ES-I3 (cell line): ENCODE results near the gene TAF1B.
A peak's percentile ranks its signal among the peaks of the same experiment; 100 is the strongest.
"Not testable (repeated sequence)": the region's sequence is repeated elsewhere in the genome, so short reads cannot be mapped to it uniquely, and the experiment has no call there.

Experiments used
- H3K36me3 ChIP-seq: 2 replicates; pipeline ENCODE4 v1.6.1; 2013; ENCODE audit warnings: mild to moderate bottlenecking, low read length, control low read depth, moderate library complexity; ENCODE audit not compliant: insufficient read depth
- H3K4me1 ChIP-seq: 2 replicates; pipeline ENCODE4 v1.6.1; 2013; ENCODE audit warnings: mild to moderate bottlenecking, control low read depth, low read length; ENCODE audit not compliant: insufficient read depth
- H3K9ac ChIP-seq: 2 replicates; pipeline ENCODE4 v1.6.1; 2013; ENCODE audit warnings: low read depth, mild to moderate bottlenecking, low read length, moderate library complexity
- H3K9me3 ChIP-seq: 2 replicates; pipeline ENCODE4 v1.6.1; 2013; ENCODE audit warnings: mild to moderate bottlenecking, low read length, moderate library complexity; ENCODE audit not compliant: control insufficient read depth, insufficient read depth

The TAF1B gene

GRCh38 chr2:9831670-9832069, 11.6 kb upstream of the TAF1B start:
- no peaks in the 10 kb centered on the region for H3K9me3 ChIP-seq
- no peaks in the 10 kb centered on the region for H3K36me3 ChIP-seq
- H3K4me1 ChIP-seq = 0 out of 2 replicates have a peak, but pooled peaks cover 4% of the 10 kb centered on the region

GRCh38 chr2:9832586-9832985, 10.7 kb upstream of the TAF1B start:
- Histone ChIP-seq H3K9ac (no peak overlapping the region), H3K4me1 (0 out of 2 replicates have a peak, but pooled peaks cover 4% of the 10 kb centered on the region), H3K9me3 (no peaks in the 10 kb centered on the region), H3K36me3 (no peaks in the 10 kb centered on the region)

More at GRCh38 chr2:9831670-9832069, 11.6 kb upstream of the TAF1B start:
- H3K9ac ChIP-seq = no peak overlapping the region

GRCh38 chr2:9835068-9835467, 8.2 kb upstream of the TAF1B start:
- not testable (repeated sequence) for H3K9ac ChIP-seq, H3K4me1 ChIP-seq, H3K36me3 ChIP-seq, H3K9me3 ChIP-seq

GRCh38 chr2:9836074-9836473, 7.2 kb upstream of the TAF1B start:
- no peak overlapping the region for H3K9ac ChIP-seq
- 0 out of 2 replicates have a peak, but pooled peaks cover 1% of the 10 kb centered on the region for H3K4me1 ChIP-seq

GRCh38 chr2:9836517-9836916, 6.8 kb upstream of the TAF1B start:
- no peaks in the 10 kb centered on the region for H3K4me1 ChIP-seq
- H3K9me3 ChIP-seq = no peaks in the 10 kb centered on the region
- no peaks in the 10 kb centered on the region for H3K36me3 ChIP-seq
- no peak overlapping the region for H3K9ac ChIP-seq

More at GRCh38 chr2:9836074-9836473, 7.2 kb upstream of the TAF1B start:
- no peaks in the 10 kb centered on the region for H3K9me3 ChIP-seq
- no peaks in the 10 kb centered on the region for H3K36me3 ChIP-seq

GRCh38 chr2:9837451-9837850, 5.8 kb upstream of the TAF1B start:
- H3K36me3 ChIP-seq = no peaks in the 10 kb centered on the region
- H3K4me1 ChIP-seq = no peaks in the 10 kb centered on the region
- H3K9me3 ChIP-seq = no peaks in the 10 kb centered on the region
- no peak overlapping the region for H3K9ac ChIP-seq

GRCh38 chr2:9838391-9838790, 4.9 kb upstream of the TAF1B start:
- H3K9ac ChIP-seq = no peak overlapping the region
- H3K4me1 ChIP-seq = no peaks in the 10 kb centered on the region
- no peaks in the 10 kb centered on the region for H3K9me3 ChIP-seq
- no peaks in the 10 kb centered on the region for H3K36me3 ChIP-seq

- H3K9me3 ChIP-seq = no peaks in the 10 kb centered on the region
- no peaks in the 10 kb centered on the region for H3K4me1 ChIP-seq
- peak overlapping the region; percentile 81 for H3K9ac ChIP-seq
- H3K36me3 ChIP-seq = peaks cover 14% of the 10 kb centered on the region
Measured at GRCh38 chr2:9842487-9843228, 616 bp upstream of the TAF1B start.

- H3K9ac ChIP-seq = peak overlapping the region; percentile 81
- no peaks in the 10 kb centered on the region for H3K4me1 ChIP-seq
Measured at GRCh38 chr2:9844036-9844483, 786 bp downstream of the TAF1B start.

GRCh38 chr2:9844576-9844975, 1.3 kb downstream of the TAF1B start:
- no peaks in the 10 kb centered on the region for H3K9me3 ChIP-seq
- H3K9ac ChIP-seq = peak overlapping the region; percentile 81; the same call in 1 of the 2 replicates
- no peaks in the 10 kb centered on the region for H3K4me1 ChIP-seq
- peaks cover 14% of the 10 kb centered on the region for H3K36me3 ChIP-seq

More at GRCh38 chr2:9844036-9844483, 786 bp downstream of the TAF1B start:
- no peaks in the 10 kb centered on the region for H3K9me3 ChIP-seq
- H3K36me3 ChIP-seq = peaks cover 14% of the 10 kb centered on the region

GRCh38 chr2:9846554-9846953, 3.3 kb downstream of the TAF1B start:
- Histone ChIP-seq H3K36me3 (peaks cover 21% of the 10 kb centered on the region), H3K9ac (no peak overlapping the region), H3K4me1 (no peaks in the 10 kb centered on the region), H3K9me3 (no peaks in the 10 kb centered on the region)

GRCh38 chr2:9847140-9847539, 3.9 kb downstream of the TAF1B start:
- Histone ChIP-seq H3K4me1 (no peaks in the 10 kb centered on the region), H3K9ac (no peak overlapping the region), H3K36me3 (peaks cover 26% of the 10 kb centered on the region), H3K9me3 (no peaks in the 10 kb centered on the region)

GRCh38 chr2:9852881-9853280, 9.6 kb downstream of the TAF1B start:
- Histone ChIP-seq H3K9me3 (peaks cover 28% of the 10 kb centered on the region), H3K4me1 (no peaks in the 10 kb centered on the region), H3K36me3 (peaks cover 35% of the 10 kb centered on the region), H3K9ac (no peak overlapping the region)

- Histone ChIP-seq H3K9me3 (peaks cover 56% of the 10 kb centered on the region), H3K4me1 (no peaks in the 10 kb centered on the region), H3K9ac (no peak overlapping the region), H3K36me3 (peaks cover 30% of the 10 kb centered on the region)
Measured at GRCh38 chr2:9857814-9858729, 14.8 kb downstream of the TAF1B start.
